ENCODE data around the gene AKT2.

GRCh38 chr19:40200341-40201099 is 84.6 kb downstream of the AKT2 start:
- TF ChIP-seq POLR2A (IDR thresholded peaks at IDR 0.05; ENCODE audit: low read depth, low read length), result no peak
- TF ChIP-seq TAF1 (IDR thresholded peaks at IDR 0.05; ENCODE audit: borderline replicate concordance, low read depth, low read length), result no peak
